AG04449 (cell line): ENCODE data around the gene AGK.
"Not testable (repeated sequence)": the region's sequence is repeated elsewhere in the genome, so short reads cannot be mapped to it uniquely, and the experiment has no call there.

ENCODE experiments used
- CTCF ChIA-PET: fragments of 350-600 bp; formaldehyde crosslinking; extraction: SDS; loops from one replicate; lab custom pipeline; 2021; ENCODE audit warnings: antibody characterized with exemption; lab: Yijun Ruan, JAX
- POLR2A ChIA-PET: fragments of 400-600, 350-600 bp; formaldehyde crosslinking; extraction: SDS; loops from one replicate; lab custom pipeline; 2020; ENCODE audit warnings: antibody characterized with exemption, inconsistent platforms; lab: Yijun Ruan, JAX
- DNase-seq: peaks from one replicate; pipeline ENCODE4 v3.0.0-alpha.2; 2010; ENCODE audit warnings: low read depth, low spot score
- H3K4me3 ChIP-seq: 2 replicates; pipeline ENCODE4 v1.5.1; 2011; ENCODE audit warnings: low read depth, mild to moderate bottlenecking, control low read depth, low read length
- TF ChIP-seq, protein P1 (sequence below): IDR thresholded peaks from one replicate; pipeline ENCODE4 v1.5.1; 2011; ENCODE audit warnings: mild to moderate bottlenecking, moderate library complexity, low read length, control low read depth, inconsistent platforms; ENCODE audit not compliant: insufficient read depth; ENCODE audit errors: missing control alignments

Gene AGK

DNA sequence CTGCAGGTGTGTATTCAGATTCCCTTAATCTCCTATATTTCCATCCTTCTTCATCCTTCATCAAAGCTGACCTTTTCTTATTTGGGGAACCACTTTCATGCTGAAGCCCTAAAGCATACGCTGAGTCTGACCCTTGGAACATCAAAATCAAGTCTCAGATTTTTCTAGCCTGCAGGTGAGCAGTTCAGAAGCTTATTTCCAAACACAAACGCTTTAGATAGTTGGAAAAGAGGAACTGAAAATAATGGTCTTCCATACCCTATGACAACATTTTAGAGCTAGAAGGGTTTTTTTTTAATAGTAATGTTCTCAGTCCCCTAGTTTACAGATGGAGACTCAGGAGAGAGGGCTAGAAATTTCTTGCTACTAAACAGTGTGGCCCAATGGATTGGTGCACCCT lies 1.6 kb upstream of the AGK start:
- no peak overlapping the region for H3K4me3 ChIP-seq
- no peak for DNase-seq
- TF ChIP-seq, protein P1, sequence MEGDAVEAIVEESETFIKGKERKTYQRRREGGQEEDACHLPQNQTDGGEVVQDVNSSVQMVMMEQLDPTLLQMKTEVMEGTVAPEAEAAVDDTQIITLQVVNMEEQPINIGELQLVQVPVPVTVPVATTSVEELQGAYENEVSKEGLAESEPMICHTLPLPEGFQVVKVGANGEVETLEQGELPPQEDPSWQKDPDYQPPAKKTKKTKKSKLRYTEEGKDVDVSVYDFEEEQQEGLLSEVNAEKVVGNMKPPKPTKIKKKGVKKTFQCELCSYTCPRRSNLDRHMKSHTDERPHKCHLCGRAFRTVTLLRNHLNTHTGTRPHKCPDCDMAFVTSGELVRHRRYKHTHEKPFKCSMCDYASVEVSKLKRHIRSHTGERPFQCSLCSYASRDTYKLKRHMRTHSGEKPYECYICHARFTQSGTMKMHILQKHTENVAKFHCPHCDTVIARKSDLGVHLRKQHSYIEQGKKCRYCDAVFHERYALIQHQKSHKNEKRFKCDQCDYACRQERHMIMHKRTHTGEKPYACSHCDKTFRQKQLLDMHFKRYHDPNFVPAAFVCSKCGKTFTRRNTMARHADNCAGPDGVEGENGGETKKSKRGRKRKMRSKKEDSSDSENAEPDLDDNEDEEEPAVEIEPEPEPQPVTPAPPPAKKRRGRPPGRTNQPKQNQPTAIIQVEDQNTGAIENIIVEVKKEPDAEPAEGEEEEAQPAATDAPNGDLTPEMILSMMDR, result no peak
- POLR2A ChIA-PET, result no interaction called here
- CTCF ChIA-PET, result interaction anchor here (1.0 to 4.5 kb wide), 5 partner anchors 15 to 874 kb away, joined by 3 to 38 read pairs (median 7); no protein-coding TSS in a partner anchor

DNA sequence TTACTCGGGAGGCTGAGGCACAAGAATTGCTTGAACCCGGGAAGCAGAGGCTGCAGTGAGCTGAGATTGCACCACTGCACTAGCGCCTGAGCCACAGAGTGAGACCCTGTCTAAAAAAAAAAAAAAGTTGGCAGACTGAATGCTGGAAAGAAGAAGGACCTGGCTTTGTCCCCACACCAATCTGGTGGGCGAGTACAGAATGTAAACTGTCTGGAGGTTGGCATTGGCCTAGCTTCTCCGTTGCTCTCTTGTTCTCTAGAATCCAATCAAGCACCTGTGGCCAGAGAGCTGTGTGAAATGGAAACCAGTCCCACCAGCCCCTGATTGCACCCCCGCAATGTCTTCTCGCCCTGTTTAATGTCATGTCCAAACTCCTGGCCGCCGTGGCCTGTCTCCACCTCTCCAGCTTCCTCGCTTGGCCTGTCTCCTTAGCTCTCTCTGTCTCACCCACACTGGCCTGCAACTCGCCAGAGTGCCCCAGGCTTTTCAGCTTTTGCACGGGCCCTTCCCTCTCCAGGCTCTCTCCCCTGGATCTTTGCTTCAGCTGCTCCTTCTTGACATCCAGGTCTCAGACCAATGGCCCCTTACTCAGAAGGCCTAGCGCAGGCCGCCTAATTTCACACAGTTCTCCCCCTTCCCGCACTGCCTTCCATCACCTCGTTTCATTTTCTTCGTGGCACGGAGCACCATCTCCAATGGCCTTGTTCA lies 670 bp upstream of the AGK start:
- DNase-seq, result no peak
- ChIA-PET CTCF (interaction anchor here (1.6 to 4.5 kb wide), 3 partner anchors 16 to 99 kb away, joined by 7 to 38 read pairs (median 9); no protein-coding TSS in a partner anchor), POLR2A (interaction anchor here (1.0 to 1.3 kb wide), 2 partner anchors 35 to 536 kb away, joined by 3 read pairs; partner anchors contain the start of gene MRPS33)
- H3K4me3 ChIP-seq, result peak overlapping the region; percentile 86
- TF ChIP-seq, protein P1, result no peak

DNA sequence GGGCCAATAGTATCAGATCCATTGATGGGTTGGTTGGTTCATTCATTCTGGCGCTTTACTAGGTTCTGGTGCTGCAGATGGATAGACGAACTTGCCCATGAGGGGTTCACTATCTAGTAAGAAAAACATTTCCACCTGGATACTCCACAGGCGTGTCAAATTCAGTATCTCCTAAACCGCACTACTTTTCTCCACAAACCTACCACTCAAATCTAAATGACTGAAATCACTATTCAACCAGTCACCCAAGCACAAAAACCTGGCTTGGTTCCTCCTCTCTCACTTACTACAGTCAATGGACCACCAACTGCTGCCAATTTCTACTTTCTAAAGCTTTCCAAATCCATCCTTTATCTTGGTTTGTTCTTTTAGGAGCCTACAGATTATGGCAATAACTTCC lies 572 bp downstream of the AGK start:
- TF ChIP-seq, protein P1, result no peak
- peak overlapping the region; percentile 86 for H3K4me3 ChIP-seq
- DNase-seq, result no peak
- ChIA-PET CTCF (interaction anchor here (1.2 to 4.5 kb wide), 2 partner anchors 18 to 98 kb away, joined by 4 to 38 read pairs; no protein-coding TSS in a partner anchor), POLR2A (interaction anchor here (1.0 to 1.3 kb wide), 2 partner anchors 34 to 537 kb away, joined by 3 read pairs; partner anchors contain the start of gene MRPS33)

DNA sequence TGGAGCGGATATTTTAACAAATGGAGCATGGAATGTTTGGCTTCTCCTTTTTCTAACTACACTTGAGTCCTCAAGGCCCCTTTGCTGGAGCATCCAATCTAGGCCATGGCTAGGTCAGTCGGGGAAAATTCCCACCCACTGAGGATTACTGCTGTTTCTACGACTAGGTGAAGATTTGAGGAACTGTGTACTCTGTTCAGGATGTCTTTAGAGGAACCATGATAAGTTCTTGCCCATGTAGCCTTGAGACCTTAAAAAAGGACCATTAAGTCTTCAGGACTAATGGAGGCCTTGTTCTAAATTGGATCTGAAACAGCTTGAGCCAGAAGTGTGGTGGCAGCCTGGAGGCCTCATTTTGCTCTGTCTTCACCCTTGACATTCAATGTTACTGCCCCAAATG lies 6.2 kb downstream of the AGK start:
- TF ChIP-seq, protein P1, result no peak
- DNase-seq, result no peak
- H3K4me3 ChIP-seq, result no peak overlapping the region
- CTCF ChIA-PET, result no interaction called here
- POLR2A ChIA-PET, result interaction anchor here (0.7 kb wide), 1 partner anchor 28 kb away, joined by 3 read pairs; no protein-coding TSS in a partner anchor

DNA sequence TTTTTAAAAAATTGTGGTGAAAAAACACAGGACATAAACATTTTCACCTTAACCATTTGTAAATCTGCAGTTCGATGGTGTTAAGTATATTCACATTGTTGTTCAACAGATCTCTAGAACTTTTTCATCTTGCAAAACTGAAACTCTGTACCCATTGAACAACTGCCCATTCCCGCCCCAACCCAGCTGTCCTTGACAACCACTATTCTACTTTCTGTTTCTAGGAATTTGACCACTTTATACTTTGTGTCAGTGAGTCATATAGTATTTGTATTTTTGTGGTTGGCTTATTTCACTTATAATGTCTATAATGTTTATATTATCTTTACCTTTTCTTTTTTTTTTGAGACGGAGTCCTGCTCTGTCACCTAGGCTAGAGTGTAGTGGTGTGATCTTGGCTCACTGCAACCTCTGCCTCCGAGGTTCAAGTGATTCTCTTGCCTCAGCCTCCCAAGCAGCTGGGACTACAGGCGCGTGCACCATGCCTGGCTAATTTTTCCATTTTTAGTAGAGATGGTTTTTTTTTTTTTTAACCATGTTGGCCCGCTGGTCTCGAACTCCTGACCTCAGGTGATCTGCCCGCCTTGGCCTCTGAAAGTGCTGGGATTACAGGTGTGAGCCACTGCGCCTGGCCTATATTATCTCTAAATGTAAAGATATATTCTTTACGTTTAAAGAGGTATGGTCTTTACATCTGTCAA lies 6.8 kb downstream of the AGK start:
- peak; percentile 7 for DNase-seq
- not testable (repeated sequence) for H3K4me3 ChIP-seq
- CTCF ChIA-PET, result interaction anchor here (1.0 kb wide), 1 partner anchor 97 kb away, joined by 3 read pairs; no protein-coding TSS in a partner anchor
- POLR2A ChIA-PET, result interaction anchor here (0.7 kb wide), 1 partner anchor 28 kb away, joined by 3 read pairs; no protein-coding TSS in a partner anchor

DNA sequence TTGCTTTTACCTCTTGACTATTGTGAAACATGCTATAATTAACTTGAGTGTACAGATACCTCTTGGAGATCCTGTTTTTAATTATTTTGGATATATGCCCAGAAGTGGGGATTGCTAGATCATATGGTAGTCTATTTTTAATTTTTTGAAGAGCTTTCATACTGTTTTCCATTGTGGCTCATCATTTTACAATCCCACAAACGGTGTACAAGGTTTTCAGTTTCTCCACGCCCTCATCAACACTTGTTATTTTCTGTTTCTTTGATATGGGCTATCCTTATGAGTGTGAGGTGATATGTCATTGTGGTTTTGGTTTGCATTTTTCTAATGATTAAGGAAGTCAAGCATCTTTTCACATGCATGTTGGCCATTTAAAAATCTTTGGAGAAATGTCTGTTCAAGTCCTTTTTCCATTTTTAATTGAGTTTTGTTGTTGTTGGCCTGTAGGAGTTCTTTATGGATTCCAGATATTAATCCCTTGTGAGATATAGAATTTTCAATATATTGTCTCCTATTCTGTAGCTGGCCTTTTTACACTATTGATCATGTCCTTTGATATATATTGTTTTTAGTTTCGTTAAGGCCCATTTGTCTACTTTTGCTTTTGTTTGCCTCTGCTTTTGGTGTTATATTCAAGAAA lies 7.5 kb downstream of the AGK start:
- DNase-seq, result peak; percentile 45
- POLR2A ChIA-PET, result no interaction called here

More for the DNA sequence above, 7.5 kb downstream of the AGK start:
- TF ChIP-seq, protein P1, result no peak
- no peak overlapping the region for H3K4me3 ChIP-seq
- CTCF ChIA-PET, result interaction anchor here (1.0 kb wide), 1 partner anchor 96 kb away, joined by 3 read pairs; no protein-coding TSS in a partner anchor
